AG09319 (cell line): ENCODE results near the gene RFTN1.

ENCODE experiments used
- DNase-seq: peaks from one replicate; pipeline ENCODE4 v3.0.0-alpha.2; 2010; ENCODE audit warnings: low read depth; ENCODE audit errors: extremely low read depth
- CTCF ChIP-seq: IDR thresholded peaks from 2 replicates; pipeline ENCODE4 v1.5.1; 2011; ENCODE audit warnings: low read depth, mild to moderate bottlenecking, inconsistent platforms, low read length, moderate library complexity

The RFTN1 gene

GRCh38 chr3:16373341-16373946 is 140.1 kb downstream of the RFTN1 start:
- TF ChIP-seq CTCF = no peak
- no peak for DNase-seq

GRCh38 chr3:16372362-16373292 is 140.9 kb downstream of the RFTN1 start:
- no peak for DNase-seq

GRCh38 chr3:16370872-16371740 is 142.4 kb downstream of the RFTN1 start:
- DNase-seq = no peak
- no peak for TF ChIP-seq CTCF

More at GRCh38 chr3:16372362-16373292, 140.9 kb downstream of the RFTN1 start:
- no peak for TF ChIP-seq CTCF

GRCh38 chr3:16370503-16370871 is 143.0 kb downstream of the RFTN1 start:
- DNase-seq = no peak
- TF ChIP-seq CTCF = no peak

- no peak for TF ChIP-seq CTCF
- no peak for DNase-seq
Measured at GRCh38 chr3:16369885-16370284, 143.6 kb downstream of the RFTN1 start.

GRCh38 chr3:16369276-16369675 is 144.2 kb downstream of the RFTN1 start:
- DNase-seq = no peak
- no peak for TF ChIP-seq CTCF
